Adrenal gland (tissue), 5 donors: ENCODE measurements around the gene ZNF625.

Source experiments
- CTCF ChIP-seq, 6 experiments: fragments of 450-650 bp in 4 of 6; fragments of 200-600 bp in 2 of 6; sonication (generic) in 1 of 6; IDR thresholded peaks; 1 replicate in 5 of 6; 2 replicates in 1 of 6; pipeline versions ENCODE4 v1.5.1 to v1.8.0; 2016 to 2021; ENCODE audit warnings: antibody characterized with exemption in 6 of 6, mild to moderate bottlenecking in 2 of 6, moderate library complexity in 1 of 6
- POLR2A ChIP-seq, 2 donors: fragments of 450-650 bp; IDR thresholded peaks; one replicate each; pipeline ENCODE4 v1.6.1; 2017; ENCODE audit warnings: antibody characterized with exemption in 2 of 2, mild to moderate bottlenecking in 2 of 2, moderate library complexity in 1 of 2
- donor health status: DM: no; HTN: no; CAD: no.

- TF ChIP-seq POLR2A (IDR thresholded peaks at IDR 0.05) (no peak), CTCF (IDR thresholded peaks at IDR 0.05) (no peak)
Observed at GRCh38 chr19:12205296-12205695, 48.8 kb upstream of the ZNF625 start.
